Neuronal stem cell (in vitro differentiated cells): ENCODE results near the gene AGPAT2.

Source experiments
- DNase-seq: peaks from one replicate; pipeline ENCODE4 v3.0.0-alpha.2; 2013; ENCODE audit warnings: low spot score
- H2AFZ ChIP-seq: one replicate; pipeline ENCODE4 v1.6.1; 2013; ENCODE audit warnings: mild to moderate bottlenecking, low read length, inconsistent platforms
- H2AK5ac ChIP-seq: 2 replicates; pipeline ENCODE4 v1.6.1; 2013; ENCODE audit warnings: low read depth, mild to moderate bottlenecking, inconsistent platforms, low read length, moderate library complexity, mixed read lengths
- H2BK120ac ChIP-seq: 2 replicates; pipeline ENCODE4 v1.6.1; 2013; ENCODE audit warnings: low read depth, mild to moderate bottlenecking, inconsistent platforms, low read length, moderate library complexity, mixed read lengths
- H2BK12ac ChIP-seq: one replicate; pipeline ENCODE4 v1.6.1; 2013; ENCODE audit warnings: low read length, inconsistent platforms
- H2BK15ac ChIP-seq: 2 replicates; pipeline ENCODE4 v1.6.1; 2013; ENCODE audit warnings: mild to moderate bottlenecking, low read length, inconsistent platforms, mixed read lengths
- H2BK5ac ChIP-seq: one replicate; pipeline ENCODE4 v1.6.1; 2013; ENCODE audit warnings: inconsistent platforms, mild to moderate bottlenecking, low read length, moderate library complexity
- H3K14ac ChIP-seq: one replicate; pipeline ENCODE4 v1.6.1; 2013; ENCODE audit warnings: low read length, inconsistent platforms
- H3K18ac ChIP-seq: 2 replicates; pipeline ENCODE4 v1.6.1; 2013; ENCODE audit warnings: low read length, inconsistent platforms
- H3K23ac ChIP-seq: 2 replicates; pipeline ENCODE4 v1.6.1; 2013; ENCODE audit warnings: low read depth, mild to moderate bottlenecking, mixed read lengths, low read length, inconsistent platforms; ENCODE audit not compliant: poor library complexity
- H3K27ac ChIP-seq: replicated peaks from 3 replicates; pipeline ENCODE4 v1.5.1; 2013; ENCODE audit warnings: low read length, inconsistent platforms
- H3K27me3 ChIP-seq, 3 experiments: 2 replicates each; pipeline ENCODE4 v1.6.1; 2013; ENCODE audit warnings: low read length in 3 of 3, mild to moderate bottlenecking in 2 of 3, inconsistent platforms in 1 of 3, low read depth in 1 of 3, mixed read lengths in 1 of 3, moderate library complexity in 1 of 3; ENCODE audit not compliant: control insufficient read depth in 3 of 3, insufficient read depth in 3 of 3
- H3K36me3 ChIP-seq, 2 donors: replicated peaks in 1 of 2; 2 replicates each; pipeline ENCODE4 v1.6.1; 2013; ENCODE audit warnings: low read length in 2 of 2; ENCODE audit not compliant: control insufficient read depth in 2 of 2, insufficient read depth in 2 of 2
- H3K4ac ChIP-seq: 2 replicates; pipeline ENCODE4 v1.6.1; 2013; ENCODE audit warnings: inconsistent platforms, mild to moderate bottlenecking, low read length, moderate library complexity
- H3K4me1 ChIP-seq, 2 donors: 1 replicate in 1 of 2; 2 replicates in 1 of 2; pipeline ENCODE4 v1.6.1; 2013; ENCODE audit warnings: low read length in 2 of 2, low read depth in 1 of 2; ENCODE audit not compliant: control insufficient read depth in 2 of 2, insufficient read depth in 1 of 2
- H3K4me2 ChIP-seq: one replicate; pipeline ENCODE4 v1.6.1; 2013; ENCODE audit warnings: mild to moderate bottlenecking, low read length, inconsistent platforms; ENCODE audit not compliant: insufficient read depth, poor library complexity, severe bottlenecking
- H3K4me3 ChIP-seq, 2 donors: 2 replicates each; pipeline ENCODE4 v1.5.1; 2013; ENCODE audit warnings: low read length in 2 of 2, mild to moderate bottlenecking in 2 of 2, inconsistent platforms in 1 of 2, moderate library complexity in 1 of 2
- H3K79me1 ChIP-seq: one replicate; pipeline ENCODE4 v1.6.1; 2013; ENCODE audit warnings: low read depth, mild to moderate bottlenecking, inconsistent platforms, low read length, moderate library complexity
- H3K9ac ChIP-seq: one replicate; pipeline ENCODE4 v1.6.1; 2013; ENCODE audit warnings: mild to moderate bottlenecking, low read depth, low read length, inconsistent platforms; ENCODE audit not compliant: poor library complexity
- H3K9me3 ChIP-seq, 2 donors: replicated peaks in 1 of 2; 2 replicates each; pipeline versions ENCODE3 to v1.6.1; 2013; ENCODE audit warnings: low read length in 2 of 2, mild to moderate bottlenecking in 2 of 2, inconsistent platforms in 1 of 2, low read depth in 1 of 2, mixed read lengths in 1 of 2, moderate library complexity in 1 of 2; ENCODE audit not compliant: control insufficient read depth in 2 of 2, insufficient read depth in 1 of 2
- H4K8ac ChIP-seq: one replicate; pipeline ENCODE4 v1.6.1; 2013; ENCODE audit warnings: low read depth, mild to moderate bottlenecking, inconsistent platforms, low read length, moderate library complexity
- H4K91ac ChIP-seq: one replicate; pipeline ENCODE4 v1.6.1; 2013; ENCODE audit warnings: low read length, low read depth, mild to moderate bottlenecking, inconsistent platforms; ENCODE audit not compliant: poor library complexity
- WGBS, 2 donors: extraction: QIAGEN DNeasy Blood & Tissue Kit; methylation state at CpG; one replicate each; pipeline ENCODE4 v1.1.7; 2013; ENCODE audit warnings: missing lambda C conversion rate in 2 of 2, mixed read lengths in 1 of 2; ENCODE audit not compliant: insufficient read length in 2 of 2, insufficient replicate concordance in 1 of 2; ENCODE audit errors: extremely low coverage in 2 of 2; 5-methylcytosine and 5-hydroxymethylcytosine counted together

The AGPAT2 gene

GRCh38 chr9:136627703-136628102 is 59.6 kb downstream of the AGPAT2 start:
- WGBS, 2 donors = no CpG with 5 or more reads among the region's 17 CpGs
- Histone ChIP-seq H3K27ac (no peak overlapping the region), H2AFZ (no peak overlapping the region), H3K27me3 (peaks cover 0 to 4% (median 0%) of the 10 kb centered on the region in 3 experiments), H3K9ac (peak overlapping the region; percentile 46), H3K18ac (peak overlapping the region; percentile 44), H2AK5ac (peak overlapping the region; percentile 99), H2BK15ac (peak overlapping the region; percentile 100), H3K4me2 (no peak overlapping the region), H2BK5ac (peak overlapping the region; percentile 83), H3K9me3 (peaks cover 0 to 6% of the 10 kb centered on the region in 2 donors), H3K36me3 (peaks cover 0 to 3% of the 10 kb centered on the region in 2 donors), H2BK120ac (peak overlapping the region; percentile 74), H4K8ac (no peak overlapping the region), H2BK12ac (peak overlapping the region; percentile 14), H3K14ac (no peak overlapping the region), H3K4me1 (peaks cover 21 to 33% of the 10 kb centered on the region in 2 donors), H3K4me3 (no peak overlapping the region), H3K4ac (no peak overlapping the region), H3K79me1 (no peaks in the 10 kb centered on the region), H4K91ac (no peak overlapping the region), H3K23ac (peak overlapping the region; percentile 44)
- no peak for DNase-seq

- WGBS, 2 donors = no CpG with 5 or more reads among the region's 25 CpGs
- peak overlapping the region; percentile 44 for H3K23ac ChIP-seq
- peaks cover 0 to 3% of the 10 kb centered on the region in 2 donors for H3K36me3 ChIP-seq
- H3K79me1 ChIP-seq = no peaks in the 10 kb centered on the region
- peaks cover 0 to 4% (median 0%) of the 10 kb centered on the region in 3 experiments for H3K27me3 ChIP-seq
- H3K27ac ChIP-seq = no peak overlapping the region
- peak overlapping the region; percentile 89 for H2BK12ac ChIP-seq
- peaks cover 21 to 33% of the 10 kb centered on the region in 2 donors for H3K4me1 ChIP-seq
- peak overlapping the region; percentile 79 for H3K14ac ChIP-seq
- H3K4me3 ChIP-seq = no peak overlapping the region
- DNase-seq = no peak
- H2AFZ ChIP-seq = no peak overlapping the region
- H3K4me2 ChIP-seq = peak overlapping the region; percentile 15
- peak overlapping the region; percentile 74 for H2BK120ac ChIP-seq
- H2AK5ac ChIP-seq = peak overlapping the region; percentile 99
- H3K4ac ChIP-seq = peak overlapping the region; percentile 85
- H4K91ac ChIP-seq = no peak overlapping the region
- H3K9ac ChIP-seq = peak overlapping the region; percentile 44
- H3K18ac ChIP-seq = peak overlapping the region; percentile 90
- no peak overlapping the region for H4K8ac ChIP-seq
- peaks cover 0 to 6% of the 10 kb centered on the region in 2 donors for H3K9me3 ChIP-seq
- peak overlapping the region; percentile 83 for H2BK5ac ChIP-seq
- H2BK15ac ChIP-seq = peak overlapping the region; percentile 100
Measured at GRCh38 chr9:136626740-136627642, 60.3 kb downstream of the AGPAT2 start.

- Histone ChIP-seq H4K91ac (peak overlapping the region; percentile 9), H2AFZ (no peak overlapping the region), H3K36me3 (peaks cover 0 to 3% of the 10 kb centered on the region in 2 donors), H2BK120ac (no peak overlapping the region), H2AK5ac (peak overlapping the region; percentile 99), H3K4ac (no peak overlapping the region), H3K27me3 (peaks cover 0 to 2% (median 0%) of the 10 kb centered on the region in 3 experiments), H3K14ac (peak overlapping the region; percentile 0), H3K4me2 (no peak overlapping the region), H3K4me1 (peaks cover 23 to 36% of the 10 kb centered on the region in 2 donors), H2BK15ac (peak overlapping the region; percentile 47), H2BK5ac (peak overlapping the region; percentile 7), H4K8ac (no peak overlapping the region), H3K27ac (no peak overlapping the region), H3K18ac (peak overlapping the region; percentile 29), H3K9ac (peak overlapping the region; percentile 32), H2BK12ac (peak overlapping the region; percentile 18), H3K23ac (peak overlapping the region; percentile 3), H3K9me3 (peaks cover 0 to 5% of the 10 kb centered on the region in 2 donors), H3K79me1 (no peaks in the 10 kb centered on the region), H3K4me3 (peak overlapping the region in 1 of 2 donors; percentile 30)
- no peak for DNase-seq
- no CpG with 5 or more reads among the region's 30 CpGs for WGBS, 2 donors
Measured at GRCh38 chr9:136626066-136626725, 61.1 kb downstream of the AGPAT2 start.
